IMR-90 (cell line): ENCODE measurements around the gene PRPF6. TPM values are rescaled to one million over a fixed set of nuclear protein-coding genes. Genes with fewer than 3 reads are reported as not detected.
A peak's percentile ranks its signal among the peaks of the same experiment; 100 is the strongest.

Experiments used
- ATAC-seq: fragments of 200-7000 bp; cut with Tn5 transposase; 2 replicates; pipeline ENCODE4 v1.9.1; 2020; ENCODE audit warnings: low read depth, mild to moderate bottlenecking, moderate library complexity
- Bru-seq: library from RNA; stranded (reverse); fragments of 400-500 nt; gene quantifications from one replicate; lab custom pipeline; 2021; lab: Mats Ljungman, UMichigan
- BruChase-seq, 2 experiments: library from RNA; stranded (reverse); fragments of 400-500 nt; gene quantifications; one replicate each; lab custom pipeline; 2021; lab: Mats Ljungman, UMichigan
- BruUV-seq: library from RNA; stranded (reverse); fragments of 400-500 nt; replicated peaks from 2 replicates; lab custom pipeline; 2021; lab: Mats Ljungman, UMichigan
- CTCF ChIA-PET: fragments of 300-600 bp; formaldehyde crosslinking; extraction: SDS; loops from one replicate; lab custom pipeline; 2021; ENCODE audit warnings: antibody characterized with exemption; lab: Yijun Ruan, JAX
- POLR2A ChIA-PET: fragments of 300-600 bp; sonication (Branson Sonifier 250); formaldehyde crosslinking; loops from one replicate; lab custom pipeline; 2022; ENCODE audit warnings: antibody characterized with exemption; ENCODE audit not compliant: unreplicated experiment; lab: Charles Lee
- DNase-seq: peaks from one replicate; pipeline ENCODE4 v3.0.0; 2013
- H2AFZ ChIP-seq: replicated peaks from 2 replicates; pipeline ENCODE3; 2013; ENCODE audit warnings: low read length, mild to moderate bottlenecking; ENCODE audit not compliant: poor library complexity
- H2AK5ac ChIP-seq: 2 replicates; pipeline ENCODE4 v1.6.1; 2013; ENCODE audit warnings: low read depth, low read length, inconsistent platforms
- H2AK9ac ChIP-seq: replicated peaks from 2 replicates; pipeline ENCODE3; 2013; ENCODE audit warnings: mild to moderate bottlenecking, low read depth, low read length, moderate library complexity; ENCODE audit not compliant: poor library complexity
- H2BK120ac ChIP-seq: 2 replicates; pipeline ENCODE4 v1.6.1; 2013; ENCODE audit warnings: low read depth, low read length, inconsistent platforms
- H2BK15ac ChIP-seq: 3 replicates; pipeline ENCODE4 v1.6.1; 2013; ENCODE audit warnings: low read depth, low read length, inconsistent platforms
- H2BK20ac ChIP-seq: 2 replicates; pipeline ENCODE4 v1.6.1; 2013; ENCODE audit warnings: low read depth, mild to moderate bottlenecking, inconsistent platforms, low read length, moderate library complexity
- H2BK5ac ChIP-seq: 2 replicates; pipeline ENCODE4 v1.6.1; 2013; ENCODE audit warnings: mild to moderate bottlenecking, low read depth, low read length, inconsistent platforms; ENCODE audit not compliant: poor library complexity, severe bottlenecking
- H3K14ac ChIP-seq: replicated peaks from 2 replicates; pipeline ENCODE4 v1.6.1; 2013; ENCODE audit warnings: low read depth, low read length, inconsistent platforms
- H3K18ac ChIP-seq: 2 replicates; pipeline ENCODE4 v1.6.1; 2013; ENCODE audit warnings: low read depth, low read length, control low read depth
- H3K23ac ChIP-seq: 2 replicates; pipeline ENCODE4 v1.6.1; 2013; ENCODE audit warnings: low read depth, low read length, inconsistent platforms
- H3K27ac ChIP-seq: 2 replicates; pipeline ENCODE4 v1.5.1; 2013; ENCODE audit warnings: mild to moderate bottlenecking, control low read depth, low read length; ENCODE audit not compliant: insufficient read depth
- H3K27me3 ChIP-seq: 2 replicates; pipeline ENCODE4 v1.6.1; 2013; ENCODE audit warnings: low read length; ENCODE audit not compliant: control insufficient read depth, insufficient read depth
- H3K36me3 ChIP-seq: 2 replicates; pipeline ENCODE4 v1.6.1; 2013; ENCODE audit warnings: low read length, mixed read lengths; ENCODE audit not compliant: control insufficient read depth, insufficient read depth
- H3K4ac ChIP-seq: 2 replicates; pipeline ENCODE4 v1.6.1; 2013; ENCODE audit warnings: low read depth, low read length, inconsistent platforms
- H3K4me1 ChIP-seq: 2 replicates; pipeline ENCODE4 v1.6.1; 2013; ENCODE audit warnings: low read length, mixed read lengths; ENCODE audit not compliant: control insufficient read depth, insufficient read depth
- H3K4me2 ChIP-seq: 2 replicates; pipeline ENCODE4 v1.6.1; 2013; ENCODE audit warnings: low read depth, mild to moderate bottlenecking, control low read depth, low read length, moderate library complexity
- H3K4me3 ChIP-seq: 2 replicates; pipeline ENCODE4 v1.5.1; 2013; ENCODE audit warnings: low read depth, mild to moderate bottlenecking, control low read depth, low read length, moderate library complexity; ENCODE audit not compliant: insufficient read depth
- H3K56ac ChIP-seq: 2 replicates; pipeline ENCODE4 v1.6.1; 2013; ENCODE audit warnings: low read length, inconsistent platforms; ENCODE audit not compliant: insufficient read depth; ENCODE audit errors: extremely low read depth
- H3K79me1 ChIP-seq, 2 experiments: 2 replicates each; pipeline ENCODE4 v1.6.1; 2013; ENCODE audit warnings: low read length in 2 of 2, inconsistent platforms in 1 of 2, low read depth in 1 of 2
- H3K9ac ChIP-seq: 2 replicates; pipeline ENCODE4 v1.6.1; 2013; ENCODE audit warnings: low read depth, low read length, control low read depth
- H3K9me1 ChIP-seq: 2 replicates; pipeline ENCODE4 v1.6.1; 2013; ENCODE audit warnings: low read length, inconsistent platforms; ENCODE audit not compliant: insufficient read depth
- H3K9me3 ChIP-seq: 2 replicates; pipeline ENCODE4 v1.6.1; 2013; ENCODE audit warnings: low read length; ENCODE audit not compliant: control insufficient read depth, insufficient read depth
- H4K20me1 ChIP-seq: 2 replicates; pipeline ENCODE4 v1.6.1; 2013; ENCODE audit warnings: low read length, inconsistent platforms; ENCODE audit not compliant: insufficient read depth
- H4K5ac ChIP-seq: 2 replicates; pipeline ENCODE4 v1.6.1; 2013; ENCODE audit warnings: mild to moderate bottlenecking, low read depth, low read length, control low read depth
- H4K8ac ChIP-seq, 2 experiments: 2 replicates each; pipeline ENCODE4 v1.6.1; 2013; ENCODE audit warnings: low read depth in 2 of 2, low read length in 2 of 2, control low read depth in 1 of 2, inconsistent platforms in 1 of 2
- H4K91ac ChIP-seq: 2 replicates; pipeline ENCODE4 v1.6.1; 2013; ENCODE audit warnings: low read depth, low read length, inconsistent platforms; ENCODE audit not compliant: insufficient read depth
- BHLHE40 ChIP-seq: fragments of 150-350 bp; IDR thresholded peaks from 2 replicates; pipeline ENCODE4 v1.6.1; 2016; ENCODE audit warnings: mild to moderate bottlenecking, low read depth, low read length
- CHD1 ChIP-seq: IDR thresholded peaks from 2 replicates; pipeline ENCODE4 v1.6.1; 2012; ENCODE audit warnings: low read depth, low read length, improper control_type of control experiment
- CTCF ChIP-seq: conservative IDR thresholded peaks from 2 replicates; pipeline ENCODE4 v1.5.1; 2012; ENCODE audit warnings: mild to moderate bottlenecking, low read depth, low read length, improper control_type of control experiment
- ELK1 ChIP-seq: fragments of 150-350 bp; IDR thresholded peaks from 2 replicates; pipeline ENCODE4 v1.6.1; 2016; ENCODE audit warnings: low read depth, mild to moderate bottlenecking, low read length, moderate library complexity, borderline replicate concordance
- MAFK ChIP-seq: IDR thresholded peaks from 2 replicates; pipeline ENCODE4 v1.6.1; 2012; ENCODE audit warnings: low read depth, low read length, improper control_type of control experiment
- MAZ ChIP-seq: IDR thresholded peaks from 2 replicates; pipeline ENCODE4 v1.6.1; 2012; ENCODE audit warnings: low read depth, mild to moderate bottlenecking, low read length, improper control_type of control experiment, moderate library complexity, borderline replicate concordance
- POLR2A ChIP-seq: IDR thresholded peaks from 2 replicates; pipeline ENCODE4 v1.6.1; 2012; ENCODE audit warnings: mild to moderate bottlenecking, low read depth, low read length
- RAD21 ChIP-seq: IDR thresholded peaks from 2 replicates; pipeline ENCODE4 v1.6.1; 2012; ENCODE audit warnings: low read length, improper control_type of control experiment
- RCOR1 ChIP-seq: IDR thresholded peaks from 2 replicates; pipeline ENCODE4 v1.6.1; 2012; ENCODE audit warnings: mild to moderate bottlenecking, low read length, improper control_type of control experiment; ENCODE audit not compliant: insufficient replicate concordance
- RFX5 ChIP-seq: IDR thresholded peaks from 2 replicates; pipeline ENCODE4 v1.8.0; 2012; ENCODE audit warnings: low read depth, mild to moderate bottlenecking, low read length, moderate library complexity
- SMC3 ChIP-seq: fragments of 150-350 bp; IDR thresholded peaks from 2 replicates; pipeline ENCODE4 v1.6.1; 2016; ENCODE audit warnings: low read depth, mild to moderate bottlenecking, antibody characterized with exemption, low read length, moderate library complexity
- WGBS, 2 experiments: methylation state at CpG; one replicate each; pipeline versions ENCODE4 v1.1.5 to v1.1.7; 2013; ENCODE audit warnings: missing lambda C conversion rate in 2 of 2; ENCODE audit not compliant: insufficient read length in 1 of 2; ENCODE audit errors: extremely low coverage in 2 of 2; 5-methylcytosine and 5-hydroxymethylcytosine counted together
- dilution Hi-C: fragments of 300-500 bp; cut with HindIII; formaldehyde crosslinking; loops from one replicate; pipeline ENCODE4 v1.14.3; 2018; ENCODE audit warnings: low sequenced_read_pairs; ENCODE audit not compliant: unreplicated experiment
- in situ Hi-C: fragments of 300-500 bp; cut with MboI; formaldehyde crosslinking; loops from 3 replicates; pipeline ENCODE4 v1.14.3; 2019; ENCODE audit warnings: low sequenced_read_pairs, inconsistent platforms, mixed read lengths
- intact Hi-C: fragments of 100-400 bp; cut with micrococcal nuclease; formaldehyde crosslinking; loops from 2 replicates; pipeline ENCODE4 v1.10.0; 2022
- long read RNA-seq: library from polyadenylated mRNA; unstranded; transcript quantifications from one replicate; pipeline ENCODE4 v2.0.0, GENCODE V29; 2021; ENCODE audit not compliant: unreplicated experiment
- polyA plus RNA-seq, 3 experiments: library from polyadenylated mRNA; depleted of rRNA; stranded (reverse); fragments of >200 nt; gene quantifications; 2 replicates each; pipeline ENCODE4 v1.2.3, GENCODE V29; 2012; ENCODE audit warnings: low replicate concordance in 1 of 3
- total RNA-seq: library from RNA; depleted of rRNA; stranded (reverse); fragments of >200 nt; gene quantifications from 2 replicates; pipeline ENCODE4 v1.2.3, GENCODE V29; 2012; rRNA removed

PRPF6 gene
- total RNA-seq (68.6 and 71.3 TPM in 2 replicates), polyA plus RNA-seq (2012; rRNA removed) (38.5 and 43.5 TPM in 2 replicates), Bru-seq, nascent RNA (percentile 69 among the genes with signal in this experiment), BruChase-seq, experiment 1, labeled RNA remaining after a 6-hour chase (percentile 79 among the genes with signal in this experiment), BruChase-seq, experiment 2, labeled RNA remaining after a 2-hour chase (percentile 66 among the genes with signal in this experiment)
- 32.3 and 36.0 TPM in 2 replicates for polyA plus RNA-seq (2012; cell fraction: cytosol; rRNA removed)
- polyA plus RNA-seq (2012; cell fraction: nucleus; rRNA removed; ENCODE audit: low replicate concordance), result 27.2 and 30.1 TPM in 2 replicates
- long read RNA-seq, transcript PRPF6-201 (21 exons, 3,044 nt), result major isoform, 130 of 211 reads
- long read RNA-seq, partial matches to known transcripts, result 61 of 211 reads
- long read RNA-seq, other reads (novel, unspliced or antisense), result 20 of 211 reads

- intact Hi-C loops, result loop anchor here (1.0 to 2.0 kb wide), 2 partner anchors 76 to 139 kb away; no protein-coding TSS in a partner anchor
- peak within 1 kb of the TSS; percentile 91 for H4K5ac ChIP-seq
- TF ChIP-seq ELK1, result 0 out of 2 replicates have a peak, but pooled peaks have one; percentile 51
- TF ChIP-seq MAFK, result no peak
- peak; percentile 65; the same call in 1 of the 2 replicates for TF ChIP-seq BHLHE40
- TF ChIP-seq CTCF, result peak; percentile 97
- TF ChIP-seq POLR2A, result peak; percentile 80
- no peak for TF ChIP-seq RCOR1
- TF ChIP-seq MAZ, result peak; percentile 44; the same call in 1 of the 2 replicates
- peak; percentile 43 for TF ChIP-seq RAD21
- TF ChIP-seq RFX5, result no peak; the same call in 1 of the 2 replicates
- TF ChIP-seq SMC3, result peak; percentile 44
- no peak for TF ChIP-seq CHD1
These were observed at the start of gene PRPF6 for GRCh38 chr20:63980806-63981728. PRPF6 (plus strand) TSS chr20:63981132; CDS start chr20:63981246, 114 bp downstream.

More at GRCh38 chr20:63980806-63981728, at the start of gene PRPF6:
- H3K4me3 ChIP-seq, result peak within 1 kb of the TSS; percentile 91
- peaks cover 26% of the 10 kb centered on the region for H3K4me1 ChIP-seq
- CTCF ChIA-PET, result interaction anchor here (0.8 to 1.3 kb wide), 2 partner anchors 81 to 139 kb away, joined by 3 read pairs; partner anchors contain the start of gene TCEA2
- dilution Hi-C loops (no loop called here), in situ Hi-C loops (no loop called here)
- H3K4me2 ChIP-seq, result peak within 1 kb of the TSS; percentile 90
- DNase-seq (peak; percentile 92), ATAC-seq (peak; percentile 74)
- peaks cover 27 to 38% of the 10 kb centered on the region in 2 experiments for H3K79me1 ChIP-seq
- WGBS, 2 experiments, result 1% methylated on average over 33 of the region's 75 CpGs; no CpG with 5 or more reads in 1 of the 2 experiments
- peak within 1 kb of the TSS; percentile 69 for H3K23ac ChIP-seq
- peak within 1 kb of the TSS; percentile 79 for H2AK5ac ChIP-seq
- no peaks in the 10 kb centered on the region for H3K27me3 ChIP-seq
- peak within 1 kb of the TSS; percentile 87 for H3K4ac ChIP-seq
- H3K14ac ChIP-seq, result peak within 1 kb of the TSS; percentile 86
- H3K9me1 ChIP-seq, result peaks cover 17% of the 10 kb centered on the region
- no peak within 1 kb of the TSS for H2BK15ac ChIP-seq
- BruUV-seq, result no TSS peak
- peaks cover 17% of the 10 kb centered on the region for H3K36me3 ChIP-seq
- POLR2A ChIA-PET, result interaction anchor here (1.0 kb wide), 1 partner anchor 116 kb away, joined by 4 read pairs; the partner anchor contains the start of gene TPD52L2
- peak within 1 kb of the TSS; percentile 91 to 96 for H4K8ac ChIP-seq
- peak within 1 kb of the TSS; percentile 100 for H2AFZ ChIP-seq
- H3K27ac ChIP-seq, result peak within 1 kb of the TSS; percentile 82
- H3K9me3 ChIP-seq, result no peaks in the 10 kb centered on the region
- H2BK20ac ChIP-seq, result no peak within 1 kb of the TSS
- H3K56ac ChIP-seq, result 0 out of 2 replicates have a peak within 1 kb of the TSS, but pooled peaks have one; percentile 46
- peak within 1 kb of the TSS; percentile 76 for H4K91ac ChIP-seq
- no peak within 1 kb of the TSS; the same call in 1 of the 2 replicates for H3K18ac ChIP-seq
- peaks cover 11% of the 10 kb centered on the region; the same call in 1 of the 2 replicates for H4K20me1 ChIP-seq
- peak within 1 kb of the TSS; percentile 91 for H2AK9ac ChIP-seq
- H3K9ac ChIP-seq, result peak within 1 kb of the TSS; percentile 83
- H2BK120ac ChIP-seq, result peak within 1 kb of the TSS; percentile 19
- peak within 1 kb of the TSS; percentile 84 for H2BK5ac ChIP-seq
